ENCODE measurements around the gene LCN15. TPM values are rescaled to one million over a fixed set of nuclear protein-coding genes. Genes with fewer than 3 reads are reported as not detected.

LCN15 gene
- total RNA-seq, 1 experiment from 2014 or later, result 0.05 TPM

DNA sequence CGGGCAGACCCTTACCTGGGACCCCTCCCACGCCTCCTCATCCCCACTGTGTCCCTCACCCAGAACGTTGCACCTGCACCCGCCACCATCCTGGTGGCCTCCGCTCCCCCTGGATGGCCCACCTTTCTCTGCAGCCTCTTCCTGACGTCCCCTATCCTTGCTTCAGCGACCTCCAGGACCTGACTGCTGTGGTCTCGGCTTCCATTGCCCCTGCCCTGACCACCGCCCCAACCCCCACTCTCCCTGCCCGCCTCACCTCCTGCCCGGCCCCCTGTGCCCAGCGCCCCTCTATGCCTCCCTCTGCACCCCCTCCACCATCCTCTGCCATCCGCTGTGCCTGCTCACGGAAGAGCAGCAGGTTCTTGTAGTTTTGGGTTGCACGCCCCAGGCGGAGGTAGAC lies 23.8 kb downstream of the LCN15 start:
- Histone ChIP-seq H3K4me3 (ENCODE audit: low read depth in 2 of 2, low read length in 2 of 2) (no peak overlapping the region), H3K4me1 (ENCODE audit: control insufficient read depth, insufficient read depth, low read length) (no peaks in the 10 kb centered on the region), H3K9me3 (ENCODE audit: control insufficient read depth, insufficient read depth, low read depth, low read length) (no peaks in the 10 kb centered on the region), H3K27me3 (ENCODE audit: control insufficient read depth, insufficient read depth, low read length) (no peaks in the 10 kb centered on the region), H3K36me3 (ENCODE audit: control insufficient read depth, insufficient read depth, low read length) (no peaks in the 10 kb centered on the region), H3K27ac (ENCODE audit: low read length) (no peak overlapping the region)
- ChIA-PET POLR2A (no interaction called here), CTCF (no interaction called here)
- no peak for ATAC-seq
- BruUV-seq (replicated peaks), result no TSS peak
- intact Hi-C loops (cut with micrococcal nuclease; ENCODE audit: unreplicated experiment) (no loop called here), in situ Hi-C loops (cut with HindIII; ENCODE audit: low pct_unique_long_range_greater_than_20kb, low sequenced_read_pairs) (no loop called here)
- TF ChIP-seq SIN3A (IDR thresholded peaks at IDR 0.05; ENCODE audit: borderline replicate concordance, insufficient read depth, low read depth, low read length) (no peak), POLR2AphosphoS5 (IDR thresholded peaks at IDR 0.05; ENCODE audit: low read depth, low read length) (no peak), TCF7L2 (IDR thresholded peaks at IDR 0.05; ENCODE audit: low read depth, low read length) (no peak), REST (IDR thresholded peaks at IDR 0.05; ENCODE audit: insufficient read depth in 1 of 2, low read depth in 2 of 2, low read length in 1 of 2) (no peak)
- TF ChIP-seq, protein P1, sequence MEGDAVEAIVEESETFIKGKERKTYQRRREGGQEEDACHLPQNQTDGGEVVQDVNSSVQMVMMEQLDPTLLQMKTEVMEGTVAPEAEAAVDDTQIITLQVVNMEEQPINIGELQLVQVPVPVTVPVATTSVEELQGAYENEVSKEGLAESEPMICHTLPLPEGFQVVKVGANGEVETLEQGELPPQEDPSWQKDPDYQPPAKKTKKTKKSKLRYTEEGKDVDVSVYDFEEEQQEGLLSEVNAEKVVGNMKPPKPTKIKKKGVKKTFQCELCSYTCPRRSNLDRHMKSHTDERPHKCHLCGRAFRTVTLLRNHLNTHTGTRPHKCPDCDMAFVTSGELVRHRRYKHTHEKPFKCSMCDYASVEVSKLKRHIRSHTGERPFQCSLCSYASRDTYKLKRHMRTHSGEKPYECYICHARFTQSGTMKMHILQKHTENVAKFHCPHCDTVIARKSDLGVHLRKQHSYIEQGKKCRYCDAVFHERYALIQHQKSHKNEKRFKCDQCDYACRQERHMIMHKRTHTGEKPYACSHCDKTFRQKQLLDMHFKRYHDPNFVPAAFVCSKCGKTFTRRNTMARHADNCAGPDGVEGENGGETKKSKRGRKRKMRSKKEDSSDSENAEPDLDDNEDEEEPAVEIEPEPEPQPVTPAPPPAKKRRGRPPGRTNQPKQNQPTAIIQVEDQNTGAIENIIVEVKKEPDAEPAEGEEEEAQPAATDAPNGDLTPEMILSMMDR (IDR thresholded peaks at IDR 0.05), result no peak
- no peak for DNase-seq (ENCODE audit: low read depth, low spot score)

DNA sequence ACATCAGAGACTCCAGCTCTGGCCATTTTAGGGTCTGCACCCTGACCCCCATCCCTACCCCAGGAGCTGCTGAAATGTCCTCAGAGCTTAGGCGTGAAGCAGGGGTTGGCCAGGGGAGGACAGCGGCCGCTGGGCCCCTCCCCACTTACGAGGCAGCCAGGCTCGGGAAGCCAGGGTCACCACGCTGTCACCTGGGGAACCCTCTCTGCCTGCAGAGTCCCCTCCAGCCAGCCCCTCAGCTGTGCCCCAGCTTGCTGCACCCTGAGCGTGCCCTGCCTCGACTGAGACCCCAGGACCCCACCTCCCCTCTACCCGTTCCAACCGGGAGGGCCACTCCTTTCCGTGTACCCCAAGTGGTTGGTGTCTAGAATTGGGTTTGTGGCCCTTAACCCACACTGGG lies 24.2 kb downstream of the LCN15 start:
- no peak for TF ChIP-seq SIN3A (IDR thresholded peaks at IDR 0.05; ENCODE audit: borderline replicate concordance, insufficient read depth, low read depth, low read length)
- no peak for TF ChIP-seq POLR2AphosphoS5 (IDR thresholded peaks at IDR 0.05; ENCODE audit: low read depth, low read length)
- TF ChIP-seq TCF7L2 (IDR thresholded peaks at IDR 0.05; ENCODE audit: low read depth, low read length), result no peak
- Histone ChIP-seq H3K36me3 (ENCODE audit: control insufficient read depth, insufficient read depth, low read length) (no peaks in the 10 kb centered on the region), H3K4me3 (ENCODE audit: low read depth in 2 of 2, low read length in 2 of 2) (no peak overlapping the region), H3K4me1 (ENCODE audit: control insufficient read depth, insufficient read depth, low read length) (no peaks in the 10 kb centered on the region), H3K27me3 (ENCODE audit: control insufficient read depth, insufficient read depth, low read length) (no peaks in the 10 kb centered on the region), H3K27ac (ENCODE audit: low read length) (no peak overlapping the region), H3K9me3 (ENCODE audit: control insufficient read depth, insufficient read depth, low read depth, low read length) (no peaks in the 10 kb centered on the region)
- DNase-seq (ENCODE audit: low read depth, low spot score) (no peak), ATAC-seq (no peak)
- no TSS peak for BruUV-seq (replicated peaks)
- in situ Hi-C loops (cut with HindIII; ENCODE audit: low pct_unique_long_range_greater_than_20kb, low sequenced_read_pairs), result no loop called here
- ChIA-PET POLR2A (no interaction called here), CTCF (no interaction called here)
- intact Hi-C loops (cut with micrococcal nuclease; ENCODE audit: unreplicated experiment), result no loop called here

- CTCF ChIA-PET, result no interaction called here
- BruUV-seq (replicated peaks), result no TSS peak
- TF ChIP-seq REST (IDR thresholded peaks at IDR 0.05; ENCODE audit: insufficient read depth in 1 of 2, low read depth in 2 of 2, low read length in 1 of 2) (no peak), SIN3A (IDR thresholded peaks at IDR 0.05; ENCODE audit: borderline replicate concordance, insufficient read depth, low read depth, low read length) (no peak), POLR2AphosphoS5 (IDR thresholded peaks at IDR 0.05; ENCODE audit: low read depth, low read length) (no peak), TCF7L2 (IDR thresholded peaks at IDR 0.05; ENCODE audit: low read depth, low read length) (no peak)
- TF ChIP-seq, protein P1 (IDR thresholded peaks at IDR 0.05), result no peak
- Histone ChIP-seq H3K27me3 (ENCODE audit: control insufficient read depth, insufficient read depth, low read length) (no peaks in the 10 kb centered on the region), H3K9me3 (ENCODE audit: control insufficient read depth, insufficient read depth, low read depth, low read length) (no peaks in the 10 kb centered on the region), H3K27ac (ENCODE audit: low read length) (no peak overlapping the region), H3K4me3 (ENCODE audit: low read depth in 2 of 2, low read length in 2 of 2) (no peak overlapping the region), H3K4me1 (ENCODE audit: control insufficient read depth, insufficient read depth, low read length) (no peaks in the 10 kb centered on the region), H3K36me3 (ENCODE audit: control insufficient read depth, insufficient read depth, low read length) (no peaks in the 10 kb centered on the region)
- intact Hi-C loops (cut with micrococcal nuclease; ENCODE audit: unreplicated experiment) (no loop called here), in situ Hi-C loops (cut with HindIII; ENCODE audit: low pct_unique_long_range_greater_than_20kb, low sequenced_read_pairs) (no loop called here)
- POLR2A ChIA-PET, result no interaction called here
- no peak for ATAC-seq
- no peak for DNase-seq (ENCODE audit: low read depth, low spot score)
Observed at GRCh38 chr9:136739509-136739908, 24.8 kb downstream of the LCN15 start.

Data from Panc1 (cell line).